Tibial artery (tissue), 4 donors: ENCODE results near the gene TYMS.
A peak's percentile ranks its signal among the peaks of the same experiment; 100 is the strongest.

Experiments
- DNase-seq, 2 donors: peaks; one replicate each; pipeline ENCODE4 v3.0.0-alpha.2; 2019
- H3K27ac ChIP-seq, 2 donors: fragments of 200-600 bp; sonication (generic) in 1 of 2; 1 replicate in 1 of 2; 2 replicates in 1 of 2; pipeline ENCODE4 v1.5.1; 2018 to 2019; ENCODE audit warnings: mild to moderate bottlenecking in 1 of 2
- H3K27me3 ChIP-seq, 2 donors: fragments of 200-600 bp; sonication (generic) in 1 of 2; one replicate each; pipeline versions ENCODE4 v1.5.1 to v1.6.0; 2016 to 2019
- H3K36me3 ChIP-seq, 3 donors: fragments of 200-600 bp; sonication (generic) in 2 of 3; one replicate each; pipeline ENCODE4 v1.5.1; 2016 to 2019; ENCODE audit warnings: mild to moderate bottlenecking in 2 of 3
- H3K4me1 ChIP-seq, 4 donors: fragments of 200-600 bp; sonication (generic) in 2 of 4; 1 replicate in 3 of 4; 2 replicates in 1 of 4; pipeline ENCODE4 v1.5.1; 2016 to 2019
- H3K4me3 ChIP-seq, 2 donors: fragments of 200-600 bp; sonication (generic) in 1 of 2; 1 replicate in 1 of 2; 2 replicates in 1 of 2; pipeline ENCODE4 v1.5.1; 2018 to 2019; ENCODE audit warnings: mild to moderate bottlenecking in 2 of 2
- H3K9me3 ChIP-seq, 3 donors: fragments of 200-600 bp; sonication (generic) in 1 of 3; one replicate each; pipeline ENCODE4 v1.5.1; 2016 to 2019
- CTCF ChIP-seq, 2 experiments: fragments of 200-600 bp in 1 of 2; fragments of 450-650 bp in 1 of 2; IDR thresholded peaks; one replicate each; pipeline ENCODE4 v1.5.1; 2017 to 2019; ENCODE audit warnings: antibody characterized with exemption in 2 of 2, mild to moderate bottlenecking in 1 of 2, moderate library complexity in 1 of 2
- intact Hi-C: fragments of 100-400 bp; cut with DNase I; formaldehyde crosslinking; loops from one replicate; pipeline ENCODE4 v1.15.0; 2023; ENCODE audit warnings: low total_unique reads

Gene TYMS

DNA sequence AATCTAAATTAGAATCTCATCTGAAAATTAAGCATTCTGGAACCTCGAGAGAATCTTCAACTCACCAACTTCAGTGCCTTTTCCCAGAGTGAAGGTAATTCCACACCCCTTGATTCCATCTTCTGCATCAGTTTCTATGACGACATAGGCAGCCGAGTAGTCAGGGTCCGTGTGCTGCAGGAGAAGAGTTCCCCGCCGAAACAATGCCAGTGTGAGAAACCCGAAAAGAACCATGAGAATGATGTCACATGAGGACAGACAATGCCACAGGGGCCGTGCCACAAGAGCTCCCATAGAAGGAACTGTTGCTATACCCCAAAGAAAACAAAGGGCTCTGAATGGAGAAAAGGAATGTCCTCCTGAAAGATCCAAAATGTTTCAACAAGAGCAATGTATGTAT, 49.0 kb downstream of the TYMS start:
- TF ChIP-seq CTCF (IDR thresholded peaks at IDR 0.05) = no peak
- Histone ChIP-seq H3K27me3 (no peaks in the 10 kb centered on the region), H3K4me3 (no peak overlapping the region), H3K4me1 (peaks cover 0 to 17% (median 6%) of the 10 kb centered on the region in 4 donors), H3K36me3 (peaks cover 0 to 43% (median 0%) of the 10 kb centered on the region in 3 donors), H3K9me3 (no peaks in the 10 kb centered on the region), H3K27ac (no peak overlapping the region)
- intact Hi-C loops = no loop called here
- DNase-seq = no peak

GRCh38 chr18:708096-708495, 50.6 kb downstream of the TYMS start:
- Histone ChIP-seq H3K4me3 (no peak overlapping the region), H3K27me3 (no peaks in the 10 kb centered on the region), H3K36me3 (peaks cover 0 to 39% (median 0%) of the 10 kb centered on the region in 3 donors), H3K9me3 (no peaks in the 10 kb centered on the region), H3K27ac (no peak overlapping the region), H3K4me1 (peaks cover 0 to 17% (median 7%) of the 10 kb centered on the region in 4 donors)
- TF ChIP-seq CTCF (IDR thresholded peaks at IDR 0.05) = no peak
- intact Hi-C loops = no loop called here
- no peak for DNase-seq

- peaks cover 0 to 18% (median 7%) of the 10 kb centered on the region in 4 donors for H3K4me1 ChIP-seq
- H3K27me3 ChIP-seq = no peaks in the 10 kb centered on the region
- H3K27ac ChIP-seq = no peak overlapping the region
- intact Hi-C loops = loop anchor here (5.0 to 10.0 kb wide), 2 partner anchors 55 to 103 kb away; partner anchors contain the start of genes TYMS and YES1
- no peak overlapping the region for H3K4me3 ChIP-seq
- H3K36me3 ChIP-seq = peaks cover 0 to 29% (median 0%) of the 10 kb centered on the region in 3 donors
- TF ChIP-seq CTCF (IDR thresholded peaks at IDR 0.05) = no peak
- no peak for DNase-seq
- no peaks in the 10 kb centered on the region for H3K9me3 ChIP-seq
Measured at GRCh38 chr18:709771-710170, 52.3 kb downstream of the TYMS start.

- Histone ChIP-seq H3K27me3 (no peaks in the 10 kb centered on the region), H3K9me3 (no peaks in the 10 kb centered on the region), H3K36me3 (peaks cover 0 to 20% (median 0%) of the 10 kb centered on the region in 3 donors), H3K4me1 (peaks cover 0 to 18% (median 7%) of the 10 kb centered on the region in 4 donors), H3K27ac (peak overlapping the region in 1 of 2 donors; percentile 78), H3K4me3 (peak overlapping the region; percentile 65 to 67)
- no peak for TF ChIP-seq CTCF (IDR thresholded peaks at IDR 0.05)
- no peak for DNase-seq
- intact Hi-C loops = loop anchor here (5.0 to 10.0 kb wide), 2 partner anchors 56 to 102 kb away; partner anchors contain the start of genes TYMS and YES1
Measured at GRCh38 chr18:710418-711300, 53.2 kb downstream of the TYMS start.

DNA sequence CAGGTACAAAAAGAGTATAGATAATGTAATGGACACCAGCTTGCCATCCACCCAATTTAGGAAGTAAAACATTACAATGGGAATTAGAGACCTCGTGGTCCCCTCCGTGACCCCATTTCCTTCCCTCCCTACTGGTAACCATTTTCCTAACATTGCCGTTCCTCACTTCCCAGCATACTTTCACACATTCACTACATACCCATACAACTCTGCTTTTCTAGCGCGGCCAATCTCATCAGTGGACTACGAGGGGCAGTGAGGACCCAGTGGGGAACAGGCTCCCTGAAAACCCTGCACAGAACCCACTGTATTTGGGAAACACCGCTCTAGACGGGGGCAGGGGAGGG, 53.8 kb downstream of the TYMS start:
- peak overlapping the region; percentile 67 to 78 for H3K27ac ChIP-seq
- H3K36me3 ChIP-seq = peaks cover 0 to 15% (median 0%) of the 10 kb centered on the region in 3 donors
- intact Hi-C loops = loop anchor here (5.0 to 10.0 kb wide), 2 partner anchors 56 to 101 kb away; partner anchors contain the start of genes TYMS and YES1
- no peaks in the 10 kb centered on the region for H3K27me3 ChIP-seq
- peaks cover 0 to 18% (median 7%) of the 10 kb centered on the region in 4 donors for H3K4me1 ChIP-seq
- H3K4me3 ChIP-seq = peak overlapping the region; percentile 65 to 67
- DNase-seq = no peak
- H3K9me3 ChIP-seq = no peaks in the 10 kb centered on the region
- no peak for TF ChIP-seq CTCF (IDR thresholded peaks at IDR 0.05)
